Activated CD8-positive, alpha-beta memory T cell treated with anti-CD3 and anti-CD28 coated beads, Interleukin-2, amount 10 ng/mL, durations not matched to agents 7 days and 5 days (primary cell): ENCODE data around the gene KLRF2. TPM values are rescaled to one million over a fixed set of nuclear protein-coding genes. Genes with fewer than 3 reads are reported as not detected.

Source experiments
- ATAC-seq: fragments of 150-1000 bp; cut with Tn5 transposase; one replicate; pipeline ENCODE4 v1.10.0; 2021; ENCODE audit warnings: moderate library complexity
- CTCF ChIA-PET: fragments of 350-600 bp; sonication (Branson Sonifier 250); formaldehyde crosslinking; loops from one replicate; lab custom pipeline; 2021; ENCODE audit warnings: antibody characterized with exemption; lab: Charles Lee
- DNase-seq: peaks from one replicate; pipeline ENCODE4 v3.0.0-alpha.2; 2020
- H3K27ac Mint-ChIP-seq: one replicate; pipeline ENCODE4 v1.8.0; 2021; ENCODE audit warnings: mild to moderate bottlenecking, mixed read lengths
- H3K27me3 Mint-ChIP-seq: one replicate; pipeline ENCODE4 v1.8.0; 2021; ENCODE audit warnings: mixed read lengths
- H3K36me3 Mint-ChIP-seq: one replicate; pipeline ENCODE4 v1.8.0; 2021; ENCODE audit warnings: mild to moderate bottlenecking, mixed read lengths
- H3K4me1 Mint-ChIP-seq: one replicate; pipeline ENCODE4 v1.8.0; 2021; ENCODE audit warnings: mixed read lengths
- H3K4me3 Mint-ChIP-seq: one replicate; pipeline ENCODE4 v1.8.0; 2021; ENCODE audit warnings: mild to moderate bottlenecking, moderate library complexity, mixed read lengths
- H3K9me3 Mint-ChIP-seq: one replicate; pipeline ENCODE4 v1.8.0; 2022; ENCODE audit warnings: low read depth, mixed read lengths
- total RNA-seq, 2 experiments: library from RNA; stranded (reverse); gene quantifications; one replicate each; pipeline ENCODE4 v1.2.3, GENCODE V29; 2021

Gene KLRF2
- total RNA-seq, 2 experiments from 2014 or later: 1.6 TPM; not detected in 1

GRCh38 chr12:9899209-9899608, 17.9 kb downstream of the KLRF2 start:
- ATAC-seq: no peak

DNA sequence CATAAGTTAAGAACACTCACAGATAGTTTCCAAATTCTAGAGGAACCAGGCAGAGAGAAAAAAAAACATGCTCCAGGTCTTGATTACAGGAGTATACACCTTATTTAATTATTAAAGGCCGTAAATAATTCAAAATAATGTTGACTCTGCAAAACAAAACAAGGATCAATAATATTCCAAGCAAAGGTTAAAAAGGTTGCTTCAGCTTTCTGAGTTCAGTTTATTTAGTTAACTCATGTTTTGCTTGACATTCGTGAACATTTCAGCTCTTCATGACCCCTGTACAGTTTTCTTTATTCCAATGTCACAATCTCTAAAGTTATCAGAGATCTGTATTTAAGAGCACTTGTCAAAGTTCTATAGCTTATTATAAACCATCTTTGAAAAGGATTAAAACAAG, 19.6 kb downstream of the KLRF2 start:
- H3K36me3 Mint-ChIP-seq: peaks cover 36% of the 10 kb centered on the region
- no peak overlapping the region for H3K27ac Mint-ChIP-seq
- no peak for DNase-seq
- CTCF ChIA-PET: no interaction called here
- ATAC-seq: no peak
- H3K4me1 Mint-ChIP-seq: peaks cover 5% of the 10 kb centered on the region
- H3K27me3 Mint-ChIP-seq: no peaks in the 10 kb centered on the region
- H3K4me3 Mint-ChIP-seq: no peak overlapping the region
- peaks cover 24% of the 10 kb centered on the region for H3K9me3 Mint-ChIP-seq

More at GRCh38 chr12:9899209-9899608, 17.9 kb downstream of the KLRF2 start:
- CTCF ChIA-PET: no interaction called here
- H3K36me3 Mint-ChIP-seq: peaks cover 22% of the 10 kb centered on the region
- peaks cover 4% of the 10 kb centered on the region for H3K27me3 Mint-ChIP-seq
- H3K9me3 Mint-ChIP-seq: peaks cover 15% of the 10 kb centered on the region
- H3K27ac Mint-ChIP-seq: no peak overlapping the region
- H3K4me3 Mint-ChIP-seq: no peak overlapping the region
- no peak for DNase-seq
- H3K4me1 Mint-ChIP-seq: peaks cover 5% of the 10 kb centered on the region

- H3K36me3 Mint-ChIP-seq: peaks cover 50% of the 10 kb centered on the region
- peaks cover 28% of the 10 kb centered on the region for H3K9me3 Mint-ChIP-seq
- H3K4me1 Mint-ChIP-seq: peaks cover 22% of the 10 kb centered on the region
- DNase-seq: no peak
- ATAC-seq: no peak
- H3K27ac Mint-ChIP-seq: no peak overlapping the region
- no peak overlapping the region for H3K4me3 Mint-ChIP-seq
- CTCF ChIA-PET: no interaction called here
- no peaks in the 10 kb centered on the region for H3K27me3 Mint-ChIP-seq
Measured at GRCh38 chr12:9902539-9903228, 21.4 kb downstream of the KLRF2 start.

DNA sequence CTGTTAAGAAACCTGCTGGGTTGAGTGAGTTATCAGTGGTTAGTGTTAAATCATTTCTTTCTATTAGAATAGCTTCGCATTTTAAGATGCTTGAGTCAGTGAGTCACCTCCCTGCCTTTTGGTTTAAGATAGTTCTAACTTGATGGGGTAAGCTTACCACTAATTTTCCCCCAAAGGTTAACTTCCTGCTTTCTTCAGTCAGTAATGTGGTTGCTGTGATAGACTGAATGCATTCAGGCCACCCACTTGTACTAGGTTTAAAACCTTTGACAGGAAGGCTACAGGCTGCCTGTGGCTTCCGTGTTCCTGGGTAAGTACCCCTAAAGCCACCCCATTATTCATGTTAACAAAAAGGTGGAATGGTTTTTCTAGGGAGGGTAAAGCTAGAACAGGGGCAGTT, 25.6 kb downstream of the KLRF2 start:
- H3K4me3 Mint-ChIP-seq: peak overlapping the region; percentile 21
- peaks cover 35% of the 10 kb centered on the region for H3K4me1 Mint-ChIP-seq
- peaks cover 56% of the 10 kb centered on the region for H3K9me3 Mint-ChIP-seq
- DNase-seq (peak; percentile 73), ATAC-seq (peak; percentile 96)
- H3K27me3 Mint-ChIP-seq: no peaks in the 10 kb centered on the region
- peaks cover 79% of the 10 kb centered on the region for H3K36me3 Mint-ChIP-seq
- peak overlapping the region; percentile 85 for H3K27ac Mint-ChIP-seq
- CTCF ChIA-PET: interaction anchor here (0.9 to 4.6 kb wide), 10 partner anchors 12 to 157 kb away, joined by 3 to 22 read pairs (median 9); no protein-coding TSS in a partner anchor

- peaks cover 41% of the 10 kb centered on the region for H3K4me1 Mint-ChIP-seq
- H3K27ac Mint-ChIP-seq: no peak overlapping the region
- ATAC-seq (no peak), DNase-seq (no peak)
- CTCF ChIA-PET: interaction anchor here (1.0 to 4.6 kb wide), 7 partner anchors 13 to 158 kb away, joined by 3 to 22 read pairs (median 9); no protein-coding TSS in a partner anchor
- peaks cover 81% of the 10 kb centered on the region for H3K36me3 Mint-ChIP-seq
- H3K4me3 Mint-ChIP-seq: no peak overlapping the region
- peaks cover 56% of the 10 kb centered on the region for H3K9me3 Mint-ChIP-seq
- no peaks in the 10 kb centered on the region for H3K27me3 Mint-ChIP-seq
Measured at GRCh38 chr12:9907769-9908168, 26.5 kb downstream of the KLRF2 start.

DNA sequence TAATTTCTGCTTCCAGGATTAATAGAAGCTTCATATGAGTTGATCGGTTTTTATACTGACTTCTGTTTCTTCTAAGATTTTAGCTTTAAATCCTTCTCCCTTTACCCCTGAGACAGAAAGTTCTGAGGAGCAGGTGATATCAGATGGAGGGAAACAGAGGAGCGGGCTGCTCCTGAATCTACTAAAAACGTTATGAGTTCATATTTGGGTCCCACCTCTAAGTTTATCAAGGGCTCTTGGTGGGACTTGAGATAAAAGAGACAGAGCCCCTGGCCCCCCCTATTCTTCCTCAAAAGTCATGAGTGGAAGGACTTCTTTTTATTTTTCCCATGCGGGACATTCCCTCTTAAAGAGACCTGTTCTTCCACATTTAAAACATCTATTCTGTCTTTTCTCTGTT, 27.1 kb downstream of the KLRF2 start:
- peaks cover 54% of the 10 kb centered on the region for H3K9me3 Mint-ChIP-seq

GRCh38 chr12:9909724-9910123, 28.4 kb downstream of the KLRF2 start:
- CTCF ChIA-PET: interaction anchor here (0.8 to 4.6 kb wide), 4 partner anchors 23 to 159 kb away, joined by 3 to 20 read pairs (median 4); no protein-coding TSS in a partner anchor
- Mint-ChIP-seq H3K4me1 (peaks cover 42% of the 10 kb centered on the region), H3K9me3 (peaks cover 45% of the 10 kb centered on the region)

More for the DNA sequence above, 27.1 kb downstream of the KLRF2 start:
- ATAC-seq (no peak), DNase-seq (no peak)
- Mint-ChIP-seq H3K4me3 (no peak overlapping the region), H3K27me3 (no peaks in the 10 kb centered on the region), H3K27ac (no peak overlapping the region), H3K36me3 (peaks cover 76% of the 10 kb centered on the region), H3K4me1 (peaks cover 42% of the 10 kb centered on the region)
- CTCF ChIA-PET: interaction anchor here (3.2 to 4.6 kb wide), 2 partner anchors 94 to 158 kb away, joined by 20 to 22 read pairs; no protein-coding TSS in a partner anchor

GRCh38 chr12:9910716-9911421, 29.6 kb downstream of the KLRF2 start:
- Mint-ChIP-seq H3K4me1 (peaks cover 40% of the 10 kb centered on the region), H3K4me3 (no peak overlapping the region), H3K9me3 (peaks cover 41% of the 10 kb centered on the region), H3K36me3 (peaks cover 58% of the 10 kb centered on the region), H3K27me3 (no peaks in the 10 kb centered on the region), H3K27ac (peak overlapping the region; percentile 61)
- DNase-seq: no peak
- CTCF ChIA-PET: interaction anchor here (0.8 kb wide), 1 partner anchor 24 kb away, joined by 3 read pairs; no protein-coding TSS in a partner anchor
- no peak for ATAC-seq

More at GRCh38 chr12:9909724-9910123, 28.4 kb downstream of the KLRF2 start:
- Mint-ChIP-seq H3K4me3 (no peak overlapping the region), H3K27me3 (no peaks in the 10 kb centered on the region), H3K36me3 (peaks cover 68% of the 10 kb centered on the region), H3K27ac (no peak overlapping the region)
- no peak for DNase-seq
- ATAC-seq: no peak

DNA sequence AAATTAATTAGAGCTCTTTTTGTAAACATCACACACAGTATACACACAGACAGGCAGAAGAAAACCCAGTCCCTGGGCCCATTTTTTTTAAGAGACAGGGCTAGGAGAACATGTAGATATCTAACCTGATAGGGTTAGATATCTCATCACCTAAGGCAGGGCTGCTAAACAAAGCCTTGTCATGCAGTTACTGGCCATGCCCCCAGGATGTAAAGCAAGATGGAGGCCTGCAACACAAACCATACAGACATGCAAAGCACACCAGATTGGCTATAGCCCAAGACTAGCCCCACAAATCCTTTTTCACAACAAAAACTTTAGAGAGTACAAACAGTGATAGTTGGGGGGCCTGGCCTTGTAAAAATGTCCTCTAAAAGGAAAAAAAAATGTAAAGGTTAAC, 30.4 kb downstream of the KLRF2 start:
- no peak for ATAC-seq
- peaks cover 39% of the 10 kb centered on the region for H3K9me3 Mint-ChIP-seq
- DNase-seq: no peak
- no peak overlapping the region for H3K4me3 Mint-ChIP-seq
- CTCF ChIA-PET: interaction anchor here (1.9 kb wide), 1 partner anchor 97 kb away, joined by 6 read pairs; no protein-coding TSS in a partner anchor
- no peaks in the 10 kb centered on the region for H3K27me3 Mint-ChIP-seq
- peaks cover 51% of the 10 kb centered on the region for H3K36me3 Mint-ChIP-seq
- H3K4me1 Mint-ChIP-seq: peaks cover 32% of the 10 kb centered on the region
- H3K27ac Mint-ChIP-seq: no peak overlapping the region

- Mint-ChIP-seq H3K36me3 (peaks cover 10% of the 10 kb centered on the region), H3K4me3 (no peak overlapping the region), H3K27me3 (peaks cover 3% of the 10 kb centered on the region), H3K4me1 (peaks cover 15% of the 10 kb centered on the region), H3K27ac (no peak overlapping the region), H3K9me3 (peaks cover 2% of the 10 kb centered on the region)
- DNase-seq (no peak), ATAC-seq (no peak)
- CTCF ChIA-PET: interaction anchor here (0.7 to 3.4 kb wide), 5 partner anchors 13 to 168 kb away, joined by 3 to 19 read pairs (median 4); partner anchors contain the start of gene CLEC2A
Measured at GRCh38 chr12:9919443-9919842, 38.2 kb downstream of the KLRF2 start.

- H3K9me3 Mint-ChIP-seq: peaks cover 2% of the 10 kb centered on the region
- H3K4me1 Mint-ChIP-seq: peaks cover 15% of the 10 kb centered on the region
- ATAC-seq (no peak), DNase-seq (no peak)
- H3K27me3 Mint-ChIP-seq: peaks cover 3% of the 10 kb centered on the region
- peaks cover 10% of the 10 kb centered on the region for H3K36me3 Mint-ChIP-seq
- no peak overlapping the region for H3K4me3 Mint-ChIP-seq
- CTCF ChIA-PET: interaction anchor here (0.7 to 3.4 kb wide), 5 partner anchors 12 to 123 kb away, joined by 3 to 19 read pairs (median 4); partner anchors contain the start of gene CLEC2A
- no peak overlapping the region for H3K27ac Mint-ChIP-seq
Measured at GRCh38 chr12:9920451-9920850, 39.2 kb downstream of the KLRF2 start.

- H3K4me3 Mint-ChIP-seq: no peak overlapping the region
- H3K9me3 Mint-ChIP-seq: peaks cover 2% of the 10 kb centered on the region
- CTCF ChIA-PET: interaction anchor here (1.0 to 3.4 kb wide), 4 partner anchors 16 to 180 kb away, joined by 3 to 19 read pairs (median 8); no protein-coding TSS in a partner anchor
- ATAC-seq (peak; percentile 39), DNase-seq (no peak)
- H3K27ac Mint-ChIP-seq: peak overlapping the region; percentile 45
- H3K27me3 Mint-ChIP-seq: peaks cover 3% of the 10 kb centered on the region
- H3K36me3 Mint-ChIP-seq: peaks cover 10% of the 10 kb centered on the region
- peaks cover 20% of the 10 kb centered on the region for H3K4me1 Mint-ChIP-seq
Measured at GRCh38 chr12:9922429-9922828, 41.1 kb downstream of the KLRF2 start.
